ENCODE measurements around the gene SCAMP2. TPM values are rescaled to one million over a fixed set of nuclear protein-coding genes. Genes with fewer than 3 reads are reported as not detected.

The SCAMP2 gene
- polyA plus RNA-seq, 3 donors, result 124 to 158 (median 124) TPM

DNA sequence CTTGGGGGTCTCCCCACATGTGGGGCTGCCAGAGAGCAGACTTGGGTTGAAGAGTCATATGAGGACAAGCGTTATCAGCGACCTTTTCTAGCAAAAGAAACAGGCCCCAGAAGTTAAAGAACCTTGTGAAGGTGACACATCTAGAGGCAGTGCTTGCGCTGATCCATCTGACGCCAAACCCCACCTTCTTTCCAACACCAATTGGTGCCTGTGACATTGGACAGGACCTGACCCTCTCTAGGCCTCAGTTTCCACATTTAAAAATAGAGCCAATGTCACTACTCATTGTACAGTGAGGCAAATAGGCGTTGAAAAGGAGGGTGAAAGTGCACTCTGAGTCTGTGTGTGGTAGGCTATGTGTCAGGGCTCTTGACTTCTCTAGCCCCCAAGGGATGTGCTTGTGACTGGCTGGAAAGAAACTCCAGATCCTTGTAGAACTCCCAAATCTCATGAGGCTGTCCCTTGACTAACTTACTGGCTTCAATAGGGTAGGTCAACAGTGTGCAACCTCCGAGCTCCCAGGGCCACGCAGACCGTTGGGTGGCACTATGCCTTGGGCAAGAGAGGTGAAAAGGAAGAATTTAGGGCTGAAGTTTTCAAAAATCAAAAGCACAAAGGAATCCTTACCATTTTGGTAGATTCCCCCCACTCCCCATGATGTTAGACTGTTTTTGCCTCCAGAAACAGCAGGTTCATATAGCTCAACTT is 34.2 kb upstream of the SCAMP2 start:
- intact Hi-C loops (cut with micrococcal nuclease), result loop anchor here (2.0 to 10.0 kb wide), 2 partner anchors 31 to 63 kb away; partner anchors contain the start of genes ULK3 (in 2 of the 2) and COX5A (in 1 of the 2)
- Histone ChIP-seq H3K36me3 (replicated peaks in 1 of 2; ENCODE audit: control insufficient read depth in 1 of 2, insufficient read depth in 2 of 2, low read length in 2 of 2) (peaks cover 16 to 38% of the 10 kb centered on the region in 2 donors), H2AFZ (ENCODE audit: insufficient read depth, low read depth, low read length, poor library complexity, severe bottlenecking) (peak overlapping the region; percentile 97), H4K20me1 (ENCODE audit: insufficient read depth, low read length) (peaks cover 5% of the 10 kb centered on the region), H3K79me2 (ENCODE audit: insufficient read depth, low read length) (peaks cover 23% of the 10 kb centered on the region), H3K4me1 (ENCODE audit: control insufficient read depth in 1 of 2, insufficient read depth in 2 of 2, low read length in 2 of 2) (peaks cover 26 to 33% of the 10 kb centered on the region in 2 donors), H3K4me3 (replicated peaks in 1 of 3; ENCODE audit: low read depth in 2 of 3, low read length in 3 of 3) (peak overlapping the region; percentile 62 to 95 (median 95)), H3K4me2 (replicated peaks; ENCODE audit: extremely low read depth, low read length, poor library complexity, severe bottlenecking) (peak overlapping the region; percentile 85), H3K9me3 (replicated peaks in 1 of 2; ENCODE audit: control insufficient read depth in 1 of 2, insufficient read depth in 1 of 2, low read length in 2 of 2) (no peaks in the 10 kb centered on the region), H3K9ac (ENCODE audit: insufficient read depth, low read length, poor library complexity, severe bottlenecking) (peak overlapping the region; percentile 94), H3K27me3 (ENCODE audit: control insufficient read depth in 2 of 2, insufficient read depth in 2 of 2, low read length in 2 of 2) (no peaks in the 10 kb centered on the region), H3K27ac (ENCODE audit: low read depth in 1 of 2, low read length in 2 of 2) (peak overlapping the region; percentile 39 to 90)
- peaks cover 29 to 40% of the 10 kb centered on the region in 2 donors for H3K36me3 Mint-ChIP-seq
- TF ChIP-seq, protein P1, sequence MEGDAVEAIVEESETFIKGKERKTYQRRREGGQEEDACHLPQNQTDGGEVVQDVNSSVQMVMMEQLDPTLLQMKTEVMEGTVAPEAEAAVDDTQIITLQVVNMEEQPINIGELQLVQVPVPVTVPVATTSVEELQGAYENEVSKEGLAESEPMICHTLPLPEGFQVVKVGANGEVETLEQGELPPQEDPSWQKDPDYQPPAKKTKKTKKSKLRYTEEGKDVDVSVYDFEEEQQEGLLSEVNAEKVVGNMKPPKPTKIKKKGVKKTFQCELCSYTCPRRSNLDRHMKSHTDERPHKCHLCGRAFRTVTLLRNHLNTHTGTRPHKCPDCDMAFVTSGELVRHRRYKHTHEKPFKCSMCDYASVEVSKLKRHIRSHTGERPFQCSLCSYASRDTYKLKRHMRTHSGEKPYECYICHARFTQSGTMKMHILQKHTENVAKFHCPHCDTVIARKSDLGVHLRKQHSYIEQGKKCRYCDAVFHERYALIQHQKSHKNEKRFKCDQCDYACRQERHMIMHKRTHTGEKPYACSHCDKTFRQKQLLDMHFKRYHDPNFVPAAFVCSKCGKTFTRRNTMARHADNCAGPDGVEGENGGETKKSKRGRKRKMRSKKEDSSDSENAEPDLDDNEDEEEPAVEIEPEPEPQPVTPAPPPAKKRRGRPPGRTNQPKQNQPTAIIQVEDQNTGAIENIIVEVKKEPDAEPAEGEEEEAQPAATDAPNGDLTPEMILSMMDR (IDR thresholded peaks at IDR 0.05), result no peak
- peaks cover 0 to 2% (median 0%) of the 10 kb centered on the region in 7 donors for H3K9me3 Mint-ChIP-seq
- H3K27ac Mint-ChIP-seq, result peak overlapping the region; percentile 89 to 96 (median 94)
- peak overlapping the region; percentile 96 to 97 for H3K4me3 Mint-ChIP-seq
- WGBS (ENCODE audit: insufficient coverage), result 27% methylated on average over 4 of the region's 8 CpGs
- DNase-seq, result no peak
- H3K27me3 Mint-ChIP-seq (ENCODE audit: low read depth in 3 of 3), result peaks cover 0 to 3% (median 0%) of the 10 kb centered on the region in 3 donors
- peaks cover 33% of the 10 kb centered on the region for H3K4me1 Mint-ChIP-seq

DNA sequence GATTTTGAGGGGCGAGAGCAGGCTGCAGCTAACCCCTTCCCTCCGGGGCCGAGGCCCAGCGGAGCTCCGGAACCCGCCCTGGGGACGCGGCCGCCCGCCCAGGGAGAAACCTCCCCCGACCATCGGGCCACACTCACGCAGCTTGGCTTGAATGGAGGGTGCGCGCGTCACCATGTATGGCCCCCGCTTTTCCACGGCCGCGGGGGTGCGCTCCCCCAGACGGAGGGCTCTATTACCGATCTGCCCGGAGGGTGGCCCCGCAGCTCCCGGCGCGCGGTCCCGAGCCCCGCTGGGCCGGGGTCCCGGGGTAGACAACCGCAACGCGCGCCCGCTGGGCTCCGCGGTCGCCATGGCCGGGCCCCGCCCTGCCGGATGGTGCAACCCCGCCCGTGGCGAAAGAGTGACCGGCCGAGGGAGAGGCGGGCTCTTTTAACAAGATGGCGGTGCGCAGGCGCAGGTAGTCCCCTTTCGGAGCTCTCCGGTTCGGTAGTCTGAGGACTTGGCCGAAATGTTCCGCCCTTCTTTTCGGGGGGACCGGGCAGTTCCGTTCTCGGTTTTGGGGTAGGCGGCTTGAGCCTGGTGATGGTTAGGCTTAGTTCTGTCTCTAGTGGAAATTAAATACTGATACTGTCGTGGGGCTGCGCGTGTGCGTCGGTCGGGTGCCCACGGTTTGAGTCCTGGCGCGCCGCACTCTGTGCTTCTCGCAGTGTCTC is 33.4 kb upstream of the SCAMP2 start, which contains the start of gene FAM219B:
Gene FAM219B (minus strand): TSS at position 402 of the 713 bp plus-strand sequence. CDS start 51 bp downstream, at position 351.
- peak within 1 kb of the TSS; percentile 96 to 97 for H3K4me3 Mint-ChIP-seq
- H2AFZ ChIP-seq (ENCODE audit: insufficient read depth, low read depth, low read length, poor library complexity, severe bottlenecking), result peak within 1 kb of the TSS; percentile 97
- peak within 1 kb of the TSS; percentile 62 to 90 for H3K27ac ChIP-seq (ENCODE audit: low read depth in 1 of 2, low read length in 2 of 2)
- H3K4me2 ChIP-seq (replicated peaks; ENCODE audit: extremely low read depth, low read length, poor library complexity, severe bottlenecking), result peak within 1 kb of the TSS; percentile 85
- H3K27me3 ChIP-seq (ENCODE audit: control insufficient read depth in 2 of 2, insufficient read depth in 2 of 2, low read length in 2 of 2), result no peaks in the 10 kb centered on the region
- peak within 1 kb of the TSS; percentile 92 to 96 (median 94) for H3K27ac Mint-ChIP-seq
- H3K27me3 Mint-ChIP-seq (ENCODE audit: low read depth in 3 of 3), result peaks cover 0 to 3% (median 0%) of the 10 kb centered on the region in 3 donors
- peaks cover 8% of the 10 kb centered on the region for H4K20me1 ChIP-seq (ENCODE audit: insufficient read depth, low read length)
- H3K9ac ChIP-seq (ENCODE audit: insufficient read depth, low read length, poor library complexity, severe bottlenecking), result peak within 1 kb of the TSS; percentile 94
- peaks cover 0 to 2% (median 0%) of the 10 kb centered on the region in 7 donors for H3K9me3 Mint-ChIP-seq
- H3K9me3 ChIP-seq (replicated peaks in 1 of 2; ENCODE audit: control insufficient read depth in 1 of 2, insufficient read depth in 1 of 2, low read length in 2 of 2), result no peaks in the 10 kb centered on the region
- H3K4me1 Mint-ChIP-seq, result peaks cover 37% of the 10 kb centered on the region
- DNase-seq, result peak; percentile 82 to 95 (median 88)
- intact Hi-C loops (cut with micrococcal nuclease), result loop anchor here (2.0 to 10.0 kb wide), 2 partner anchors 32 to 62 kb away; partner anchors contain the start of genes ULK3 (in 2 of the 2) and COX5A (in 1 of the 2)
- peaks cover 10 to 37% of the 10 kb centered on the region in 2 donors for H3K36me3 ChIP-seq (replicated peaks in 1 of 2; ENCODE audit: control insufficient read depth in 1 of 2, insufficient read depth in 2 of 2, low read length in 2 of 2)
- H3K36me3 Mint-ChIP-seq, result peaks cover 32 to 42% of the 10 kb centered on the region in 2 donors
- H3K4me3 ChIP-seq (replicated peaks in 1 of 3; ENCODE audit: low read depth in 2 of 3, low read length in 3 of 3), result peak within 1 kb of the TSS; percentile 62 to 95 (median 95)
- peaks cover 29 to 34% of the 10 kb centered on the region in 2 donors for H3K4me1 ChIP-seq (ENCODE audit: control insufficient read depth in 1 of 2, insufficient read depth in 2 of 2, low read length in 2 of 2)
- under 1% methylated on average over 68 of the region's 74 CpGs for WGBS (ENCODE audit: insufficient coverage)
- H3K79me2 ChIP-seq (ENCODE audit: insufficient read depth, low read length), result peaks cover 23% of the 10 kb centered on the region
- TF ChIP-seq, protein P1 (IDR thresholded peaks at IDR 0.05), result no peak

All from CD14-positive monocyte (primary cell).